Activated naive CD4-positive, alpha-beta T cell treated with anti-CD3 and anti-CD28 coated beads, Interleukin-2, amount 50 U/mL, for 72 hours (primary cell): ENCODE data around the gene SLC39A11. TPM values are rescaled to one million over a fixed set of nuclear protein-coding genes. Genes with fewer than 3 reads are reported as not detected.
"Not testable (repeated sequence)": the region's sequence is repeated elsewhere in the genome, so short reads cannot be mapped to it uniquely, and the experiment has no call there.

ENCODE experiments used
- ATAC-seq, 2 donors: fragments of 150-1000 bp; cut with Tn5 transposase; 2 replicates each; pipeline ENCODE4 v1.10.0; 2021; ENCODE audit warnings: mild to moderate bottlenecking in 2 of 2, moderate library complexity in 2 of 2
- DNase-seq, 2 donors: peaks; one replicate each; pipeline ENCODE4 v3.0.0; 2021 to 2022; ENCODE audit warnings: low spot score in 2 of 2
- H3K27ac Mint-ChIP-seq, 2 donors: one replicate each; pipeline ENCODE4 v1.8.0; 2022; ENCODE audit warnings: mild to moderate bottlenecking in 2 of 2, mixed read lengths in 2 of 2
- H3K36me3 Mint-ChIP-seq, 2 donors: one replicate each; pipeline ENCODE4 v1.8.0; 2022; ENCODE audit warnings: mixed read lengths in 2 of 2
- H3K9me3 Mint-ChIP-seq, 2 donors: one replicate each; pipeline ENCODE4 v1.8.0; 2022; ENCODE audit warnings: mixed read lengths in 2 of 2
- total RNA-seq, 2 donors: library from RNA; stranded (reverse); gene quantifications; one replicate each; pipeline ENCODE4 v1.2.3, GENCODE V29; 2022

Gene SLC39A11, protein sequence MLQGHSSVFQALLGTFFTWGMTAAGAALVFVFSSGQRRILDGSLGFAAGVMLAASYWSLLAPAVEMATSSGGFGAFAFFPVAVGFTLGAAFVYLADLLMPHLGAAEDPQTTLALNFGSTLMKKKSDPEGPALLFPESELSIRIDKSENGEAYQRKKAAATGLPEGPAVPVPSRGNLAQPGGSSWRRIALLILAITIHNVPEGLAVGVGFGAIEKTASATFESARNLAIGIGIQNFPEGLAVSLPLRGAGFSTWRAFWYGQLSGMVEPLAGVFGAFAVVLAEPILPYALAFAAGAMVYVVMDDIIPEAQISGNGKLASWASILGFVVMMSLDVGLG
- 10 to 100 TPM; 14.8 to 17.7 TPM for total RNA-seq

DNA sequence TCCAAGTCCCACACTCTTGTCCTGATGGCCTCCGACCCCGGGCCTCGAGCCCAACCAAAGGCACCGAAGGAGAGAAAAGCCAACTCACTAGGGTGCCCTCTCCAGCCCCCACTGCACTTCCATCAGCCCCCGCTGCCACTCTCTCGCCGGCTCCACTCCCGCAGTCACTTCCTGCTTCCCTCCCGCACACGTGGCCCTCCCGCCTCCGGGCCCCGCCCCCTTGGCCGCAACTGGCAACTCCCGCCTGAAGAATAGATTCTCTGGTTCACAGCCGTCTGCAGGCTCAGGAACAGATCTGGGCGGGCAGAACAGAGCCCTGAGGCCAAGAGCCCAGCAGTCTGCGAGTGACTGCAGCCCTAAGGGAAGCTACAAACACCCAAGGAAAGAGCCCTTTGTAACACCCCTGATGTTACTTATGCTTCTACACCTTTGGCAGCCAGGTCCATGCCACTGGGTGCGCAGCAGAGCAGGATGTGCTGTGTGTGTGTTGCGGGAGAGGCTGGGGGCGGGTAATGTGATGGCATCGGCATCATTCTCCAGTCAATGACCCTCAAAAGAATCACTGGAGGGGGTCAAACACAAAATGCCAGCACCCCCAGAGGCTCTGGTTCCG, at the start of gene SLC39A11:
Gene SLC39A11, minus strand, starts transcription at position 166 of the 613 bp plus-strand sequence. CDS start 3,924 bp downstream, outside the sequence.
- ATAC-seq (peak; percentile 97 to 99), DNase-seq (peak; percentile 87 to 88)
- H3K9me3 Mint-ChIP-seq: no peaks in the 10 kb centered on the region
- H3K27ac Mint-ChIP-seq: peak within 1 kb of the TSS; percentile 90 to 99
- H3K36me3 Mint-ChIP-seq: peaks cover 0 to 6% of the 10 kb centered on the region in 2 donors

DNA sequence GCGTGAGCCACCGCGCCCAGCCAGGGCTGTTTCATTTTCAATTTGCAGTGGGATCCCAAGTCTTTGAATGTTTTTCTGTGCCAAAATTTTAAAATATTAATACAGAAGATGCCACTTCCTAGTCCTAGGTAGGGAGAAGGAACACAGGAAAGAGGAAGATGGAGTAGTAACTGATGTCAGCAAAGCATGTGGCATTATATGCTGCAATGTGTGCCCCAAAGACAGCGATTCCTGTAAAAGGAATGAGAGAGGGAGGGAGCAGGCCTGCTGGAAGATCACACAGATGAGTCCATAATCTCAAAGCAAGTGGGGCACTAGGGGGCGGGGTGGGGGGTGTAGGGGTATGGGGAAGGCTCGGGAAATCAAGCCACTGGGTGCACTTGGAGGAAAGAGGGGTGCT, 48.9 kb upstream of the SLC39A11 start:
- no peak for ATAC-seq
- no peak for DNase-seq
- H3K27ac Mint-ChIP-seq: no peak overlapping the region
- H3K9me3 Mint-ChIP-seq: peaks cover 10 to 26% of the 10 kb centered on the region in 2 donors
- H3K36me3 Mint-ChIP-seq: peaks cover 5 to 24% of the 10 kb centered on the region in 2 donors

DNA sequence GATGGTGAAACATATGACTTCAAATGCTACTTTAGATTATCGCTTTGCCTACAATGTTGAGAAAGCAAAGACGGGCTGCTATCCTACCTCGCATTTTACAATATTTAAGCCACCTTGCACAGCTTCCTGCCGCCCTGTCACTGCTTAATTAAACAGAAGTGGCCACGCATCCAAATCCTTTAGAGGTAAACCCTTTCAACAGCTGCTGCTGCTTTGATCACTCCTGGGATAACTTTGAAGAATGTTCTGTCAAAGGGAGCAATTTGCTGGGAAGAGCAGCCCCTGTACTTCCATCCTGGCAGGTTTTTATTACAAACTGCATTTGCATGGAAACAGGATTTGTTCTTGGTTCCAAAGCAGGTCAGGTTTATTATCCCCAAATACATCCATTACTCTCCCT, 48.1 kb upstream of the SLC39A11 start:
- ATAC-seq: no peak
- H3K27ac Mint-ChIP-seq: no peak overlapping the region
- H3K9me3 Mint-ChIP-seq: peaks cover 6 to 21% of the 10 kb centered on the region in 2 donors
- DNase-seq: no peak
- H3K36me3 Mint-ChIP-seq: peaks cover 5 to 19% of the 10 kb centered on the region in 2 donors

DNA sequence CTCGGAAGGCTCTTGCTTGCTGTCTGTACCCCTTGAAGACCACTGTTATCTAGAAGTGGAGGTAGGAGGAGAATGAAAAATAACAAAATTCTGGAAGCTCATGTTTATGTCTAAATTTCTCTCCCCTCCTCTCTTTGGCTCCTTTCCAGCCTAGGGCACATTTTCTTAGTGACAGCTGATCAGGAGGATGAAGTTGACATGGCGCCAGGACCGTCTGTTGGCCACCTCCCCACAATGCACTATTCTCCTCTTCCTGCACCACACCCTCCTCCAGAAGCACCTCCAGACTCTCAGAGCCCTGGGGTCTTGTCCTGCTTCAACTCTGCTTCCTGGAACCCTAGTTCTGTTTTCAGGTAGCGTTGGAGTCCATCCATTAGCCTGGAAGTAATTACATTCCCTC, 46.8 kb upstream of the SLC39A11 start:
- ATAC-seq (no peak), DNase-seq (no peak)
- peaks cover 5 to 6% of the 10 kb centered on the region in 2 donors for H3K36me3 Mint-ChIP-seq
- peaks cover 4 to 12% of the 10 kb centered on the region in 2 donors for H3K9me3 Mint-ChIP-seq
- H3K27ac Mint-ChIP-seq: no peak overlapping the region

DNA sequence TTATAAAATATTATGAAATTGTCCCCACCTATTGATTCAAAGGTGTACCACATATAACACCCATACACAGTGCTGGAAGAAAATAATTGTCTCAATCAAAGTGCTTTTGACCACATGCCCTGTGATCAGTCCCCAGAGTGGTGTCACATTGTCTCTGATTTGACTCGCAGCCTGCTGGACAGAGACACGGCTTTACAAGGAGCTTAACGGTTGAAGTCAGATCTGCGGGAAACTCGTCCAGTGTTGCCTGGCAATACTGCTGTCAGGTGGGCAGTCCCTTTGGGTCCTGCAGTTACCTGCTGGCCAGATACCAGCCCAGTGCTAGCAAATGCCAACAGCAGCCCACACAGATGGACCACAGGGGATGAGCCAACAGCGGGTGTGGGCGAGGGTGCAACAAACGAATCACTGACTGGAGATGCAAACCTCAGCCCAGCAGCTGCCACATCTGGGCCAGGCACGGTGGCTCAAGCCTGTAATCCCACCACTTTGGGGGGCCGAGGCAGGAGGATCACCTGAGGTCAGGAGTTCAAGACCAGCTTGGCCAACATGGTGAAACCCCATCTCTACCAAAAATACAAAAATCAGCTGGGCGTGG, 46.2 kb upstream of the SLC39A11 start:
- Mint-ChIP-seq H3K9me3 (peaks cover 0 to 7% of the 10 kb centered on the region in 2 donors), H3K36me3 (no peaks in the 10 kb centered on the region), H3K27ac (no peak overlapping the region)
- DNase-seq (no peak), ATAC-seq (no peak)

DNA sequence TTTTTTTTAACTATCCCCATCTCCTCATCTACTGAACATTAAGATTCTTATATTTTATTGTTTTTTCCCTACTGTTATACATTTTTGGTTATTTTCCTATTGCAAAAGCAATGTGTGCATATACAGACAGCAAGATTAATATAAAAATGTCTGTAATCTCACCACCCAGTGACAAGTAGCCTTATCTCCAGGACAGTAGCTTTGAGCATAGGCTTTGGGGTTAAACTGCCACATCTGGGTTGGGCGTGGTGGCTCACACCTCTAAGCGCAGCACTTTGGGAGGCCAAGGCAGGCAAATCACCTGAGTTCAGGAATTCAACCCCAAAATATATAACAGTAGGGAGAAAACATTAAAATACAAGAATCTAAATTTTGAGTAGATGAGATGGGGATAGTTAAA, 44.9 kb upstream of the SLC39A11 start:
- H3K9me3 Mint-ChIP-seq: no peaks in the 10 kb centered on the region
- ATAC-seq: no peak

DNA sequence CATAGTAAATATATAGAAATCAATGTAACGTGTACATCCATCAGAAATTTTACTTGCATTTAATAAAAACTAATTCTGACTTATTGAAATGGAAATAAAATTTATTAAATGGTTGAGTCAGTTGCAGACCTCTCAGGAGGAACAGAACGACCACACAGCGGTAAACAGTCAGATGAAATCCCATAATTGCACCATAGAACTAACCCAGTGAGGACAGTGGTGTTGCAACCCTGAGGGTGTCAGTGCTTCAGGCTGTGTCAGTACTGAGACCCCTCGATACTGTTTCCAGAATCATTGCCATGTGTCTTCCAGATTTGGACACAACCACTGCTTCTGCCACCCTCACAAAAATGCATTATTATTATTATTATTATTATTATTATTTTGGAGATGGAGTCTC, 43.3 kb upstream of the SLC39A11 start:
- DNase-seq (no peak), ATAC-seq (no peak)
- no peaks in the 10 kb centered on the region for H3K9me3 Mint-ChIP-seq

More for the DNA sequence above, 44.9 kb upstream of the SLC39A11 start:
- H3K27ac Mint-ChIP-seq: no peak overlapping the region
- DNase-seq: no peak
- H3K36me3 Mint-ChIP-seq: no peaks in the 10 kb centered on the region

DNA sequence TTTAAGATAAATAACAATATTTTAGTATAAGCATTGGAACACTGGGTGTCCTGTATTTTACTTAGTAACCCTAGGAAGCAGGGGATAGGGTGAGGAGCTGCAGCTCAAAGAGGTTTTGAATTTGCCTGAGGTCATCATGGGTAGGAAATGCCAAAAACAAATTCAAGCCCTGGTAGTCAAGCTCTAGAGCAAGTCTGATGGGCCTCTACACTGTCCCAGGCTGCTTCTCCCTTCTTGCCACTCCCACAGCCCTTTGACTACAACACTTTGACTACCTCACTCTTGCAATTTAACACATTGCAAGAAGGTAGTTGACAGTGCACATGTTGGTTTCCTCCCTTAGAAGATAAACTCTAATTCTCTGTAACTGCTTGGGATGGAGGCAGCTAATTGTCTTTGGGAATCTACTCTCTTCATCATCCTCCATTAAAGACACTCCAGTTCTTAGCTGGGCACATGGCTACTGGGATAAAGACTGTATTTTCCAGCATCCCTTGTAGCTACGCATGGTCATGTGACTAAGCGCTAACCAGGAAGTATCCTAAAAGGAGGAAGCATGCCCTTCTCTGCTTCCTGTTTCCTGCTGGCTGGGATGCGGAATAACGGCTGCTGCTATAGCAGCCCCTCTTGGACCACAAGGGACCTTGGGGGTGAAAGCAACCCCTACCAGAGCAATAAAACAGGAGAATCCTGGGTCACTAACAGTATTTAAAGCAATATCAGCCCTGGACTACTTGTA, 41.6 kb upstream of the SLC39A11 start:
- H3K27ac Mint-ChIP-seq: no peak overlapping the region
- ATAC-seq (no peak), DNase-seq (no peak)
- H3K9me3 Mint-ChIP-seq: no peaks in the 10 kb centered on the region
- H3K36me3 Mint-ChIP-seq: no peaks in the 10 kb centered on the region

More for the DNA sequence above, 43.3 kb upstream of the SLC39A11 start:
- Mint-ChIP-seq H3K36me3 (no peaks in the 10 kb centered on the region), H3K27ac (no peak overlapping the region)

DNA sequence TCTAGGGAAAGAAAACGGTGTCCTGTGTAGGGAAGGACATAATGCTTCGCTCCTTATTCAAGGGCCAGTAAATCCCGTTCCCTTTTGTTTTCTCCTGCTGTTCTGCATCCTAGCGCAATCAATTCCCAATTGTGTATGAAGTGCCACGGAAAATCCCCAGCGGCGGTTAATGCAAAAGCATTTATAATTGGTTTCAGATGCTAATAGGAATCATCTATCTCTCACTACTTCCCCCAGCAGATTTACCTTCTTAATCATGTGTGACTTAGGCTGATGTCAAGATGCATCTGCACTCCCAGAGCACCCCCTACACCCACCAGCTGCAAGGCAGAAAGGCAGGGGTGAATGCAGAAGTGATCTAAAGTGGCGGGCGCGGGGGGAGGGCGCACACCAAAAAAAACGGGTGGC, 39.6 kb upstream of the SLC39A11 start:
- DNase-seq (no peak), ATAC-seq (no peak)
- Mint-ChIP-seq H3K36me3 (no peaks in the 10 kb centered on the region), H3K27ac (no peak overlapping the region), H3K9me3 (no peaks in the 10 kb centered on the region)

DNA sequence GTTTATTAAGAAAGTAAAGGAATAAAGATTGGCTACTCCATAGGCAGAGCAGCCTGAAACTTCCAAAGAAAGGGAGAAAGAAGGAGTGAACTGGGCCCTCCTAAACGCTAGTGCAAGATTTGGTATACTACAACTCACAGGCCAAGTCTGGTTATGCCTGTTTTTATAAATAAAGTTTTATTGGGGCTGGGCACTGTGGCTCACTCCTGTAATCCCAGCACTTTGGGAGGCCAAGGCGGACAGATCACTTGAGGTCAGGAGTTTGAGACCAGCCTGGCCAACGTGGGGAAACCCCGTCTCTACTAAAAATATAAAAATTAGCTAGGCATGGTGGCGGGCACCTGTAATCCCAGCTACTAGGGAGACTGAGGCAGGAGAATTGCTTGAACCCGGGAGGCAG, 39.0 kb upstream of the SLC39A11 start:
- not testable (repeated sequence) for DNase-seq, ATAC-seq, H3K9me3 Mint-ChIP-seq, H3K36me3 Mint-ChIP-seq, H3K27ac Mint-ChIP-seq

DNA sequence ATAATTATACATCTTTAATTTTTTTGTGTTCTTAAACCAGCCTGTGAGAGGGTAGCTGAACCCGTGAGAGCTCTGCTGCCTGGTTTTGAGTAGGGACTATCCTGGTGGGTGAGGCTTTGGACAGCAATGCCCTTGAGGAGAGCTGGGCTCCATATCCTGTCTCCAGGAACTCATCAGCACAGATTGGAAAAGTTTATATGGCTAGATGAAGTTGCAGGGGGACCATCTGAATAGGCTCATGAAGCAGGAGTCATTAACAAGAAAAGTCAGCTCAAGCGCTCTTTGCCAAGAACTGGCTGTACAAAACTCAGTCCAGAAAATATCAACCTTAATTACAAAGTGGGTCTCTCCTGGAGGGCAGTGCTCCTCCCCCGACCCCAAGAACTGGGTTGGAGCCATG, 38.5 kb upstream of the SLC39A11 start:
- no peak overlapping the region for H3K27ac Mint-ChIP-seq
- no peak for DNase-seq
- no peaks in the 10 kb centered on the region for H3K9me3 Mint-ChIP-seq
- H3K36me3 Mint-ChIP-seq: no peaks in the 10 kb centered on the region
- ATAC-seq: no peak

DNA sequence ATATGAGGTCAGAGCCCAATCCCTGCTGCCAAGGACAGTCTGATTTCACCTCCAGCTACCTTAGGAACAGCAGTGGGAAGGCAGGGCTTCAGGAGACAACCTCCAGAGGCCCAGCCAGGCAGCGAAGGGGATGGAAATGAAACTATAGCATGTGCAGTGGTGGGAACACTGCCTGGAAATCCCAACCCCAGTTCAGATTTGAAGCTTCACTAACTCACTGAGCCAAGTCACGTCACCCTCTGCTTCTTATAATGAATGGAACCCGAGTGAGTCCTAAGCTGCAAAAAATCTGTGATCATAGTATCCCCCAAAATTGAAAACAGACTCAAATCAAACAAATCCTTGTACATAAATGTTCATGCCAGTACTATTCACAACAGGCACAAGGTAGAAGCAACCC, 36.0 kb upstream of the SLC39A11 start:
- no peak overlapping the region for H3K27ac Mint-ChIP-seq
- H3K36me3 Mint-ChIP-seq: no peaks in the 10 kb centered on the region
- ATAC-seq: no peak
- no peak for DNase-seq
- H3K9me3 Mint-ChIP-seq: no peaks in the 10 kb centered on the region

DNA sequence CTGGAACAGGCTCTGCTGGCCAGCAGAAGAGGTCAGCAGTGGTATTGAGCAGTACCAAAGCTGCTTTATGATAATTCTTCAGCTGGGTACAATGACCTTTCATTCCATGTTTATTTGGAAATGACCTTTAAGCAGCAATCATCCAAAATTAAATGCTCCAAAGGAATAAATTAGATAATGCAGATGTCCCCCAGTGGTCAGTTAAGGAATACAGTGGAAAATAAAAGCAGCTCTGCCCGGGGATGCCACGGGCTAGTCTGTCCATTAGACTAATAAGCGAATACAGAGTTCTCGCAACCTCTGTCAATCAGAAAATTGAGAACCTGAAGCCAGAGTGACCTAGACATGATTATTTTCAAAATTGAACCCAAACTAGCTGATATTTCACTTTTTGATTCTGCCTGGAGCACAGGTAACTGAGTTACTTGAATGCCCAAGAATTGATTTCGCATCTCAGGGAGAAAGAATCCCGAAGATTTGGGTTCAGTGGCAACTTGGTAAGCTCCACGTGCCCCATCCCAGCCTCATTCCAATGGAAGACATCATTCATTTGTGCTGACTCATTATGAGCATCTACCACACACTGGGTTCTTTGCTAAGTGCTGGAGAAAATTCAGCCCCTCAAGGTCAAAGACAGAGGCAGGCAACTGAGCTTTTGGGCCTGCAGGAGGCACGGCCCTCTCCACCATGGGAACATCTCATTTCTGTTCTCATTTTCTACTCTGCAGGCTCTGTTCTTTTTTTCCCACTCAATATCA, 34.4 kb upstream of the SLC39A11 start:
- DNase-seq: no peak
- no peak overlapping the region for H3K27ac Mint-ChIP-seq
- no peaks in the 10 kb centered on the region for H3K9me3 Mint-ChIP-seq
- ATAC-seq: no peak
- no peaks in the 10 kb centered on the region for H3K36me3 Mint-ChIP-seq

DNA sequence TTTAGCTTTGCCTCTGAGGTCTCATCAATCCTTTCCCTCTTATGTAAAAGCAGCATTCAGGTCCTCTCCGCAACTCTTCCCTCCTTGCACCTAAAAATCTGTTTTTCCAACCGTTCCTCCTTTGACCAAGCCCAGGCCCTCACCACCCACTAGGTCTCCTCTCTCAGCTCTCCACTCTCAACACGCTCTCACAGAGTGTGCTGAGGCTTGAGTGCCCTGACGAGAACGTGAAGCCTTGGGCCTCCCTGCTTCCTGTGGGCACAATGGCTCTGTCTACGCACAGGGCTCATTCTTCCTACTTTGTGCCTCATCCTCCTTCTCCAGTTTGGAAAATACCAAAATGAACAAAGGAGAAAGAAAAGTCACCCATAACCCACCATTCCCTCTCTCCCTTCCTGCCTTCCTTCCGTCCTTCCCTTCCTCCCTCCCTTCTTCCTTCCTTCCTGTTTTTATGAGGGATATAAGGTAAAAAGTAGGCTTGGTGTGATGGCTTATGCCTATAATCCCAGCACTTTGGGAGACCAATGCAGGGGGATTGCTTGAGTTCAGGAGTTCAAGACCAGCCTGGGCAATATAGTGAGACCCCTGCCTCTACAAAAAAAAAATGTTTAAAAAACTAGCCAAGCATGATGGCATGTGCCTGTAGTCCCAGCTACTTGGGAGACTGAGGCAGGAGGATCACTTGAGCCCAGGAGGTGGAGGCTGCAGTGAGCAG, 31.3 kb upstream of the SLC39A11 start:
- ATAC-seq (no peak), DNase-seq (no peak)
- Mint-ChIP-seq H3K9me3 (no peaks in the 10 kb centered on the region), H3K27ac (no peak overlapping the region), H3K36me3 (no peaks in the 10 kb centered on the region)

DNA sequence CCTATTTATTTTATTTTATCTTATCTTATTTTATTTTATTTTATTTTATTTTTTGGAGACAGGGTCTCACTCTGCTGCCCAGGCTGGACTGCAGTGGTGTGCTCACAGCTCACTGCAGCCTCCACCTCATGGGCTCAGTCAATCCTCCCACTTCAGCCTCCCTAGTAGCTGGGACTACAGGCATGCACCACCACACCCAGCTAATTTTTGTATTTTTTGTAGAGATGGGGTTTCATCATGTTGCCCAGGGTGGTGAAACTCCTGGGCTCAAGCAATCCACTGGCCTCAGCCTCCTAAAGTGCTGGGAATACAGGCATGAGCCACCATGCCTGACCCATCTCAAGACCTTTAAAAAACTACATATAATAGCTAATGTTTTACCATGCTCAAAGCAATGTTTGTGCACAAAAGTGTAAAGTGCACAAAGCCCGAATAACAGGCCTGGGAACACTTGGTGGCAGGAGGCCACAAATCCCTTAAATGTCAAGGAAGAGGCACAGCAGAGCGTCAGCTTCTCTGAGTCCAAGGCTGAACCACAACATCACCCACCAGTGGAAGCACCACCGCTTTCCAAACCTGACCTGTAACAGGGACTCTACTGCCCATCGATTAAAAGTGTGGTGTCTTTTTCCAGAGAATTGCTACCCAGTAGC, 30.6 kb upstream of the SLC39A11 start:
- no peak for ATAC-seq
- Mint-ChIP-seq H3K27ac (no peak overlapping the region), H3K36me3 (no peaks in the 10 kb centered on the region), H3K9me3 (no peaks in the 10 kb centered on the region)
- no peak for DNase-seq
